ENCODE results near the gene FGF22.

The FGF22 gene

DNA sequence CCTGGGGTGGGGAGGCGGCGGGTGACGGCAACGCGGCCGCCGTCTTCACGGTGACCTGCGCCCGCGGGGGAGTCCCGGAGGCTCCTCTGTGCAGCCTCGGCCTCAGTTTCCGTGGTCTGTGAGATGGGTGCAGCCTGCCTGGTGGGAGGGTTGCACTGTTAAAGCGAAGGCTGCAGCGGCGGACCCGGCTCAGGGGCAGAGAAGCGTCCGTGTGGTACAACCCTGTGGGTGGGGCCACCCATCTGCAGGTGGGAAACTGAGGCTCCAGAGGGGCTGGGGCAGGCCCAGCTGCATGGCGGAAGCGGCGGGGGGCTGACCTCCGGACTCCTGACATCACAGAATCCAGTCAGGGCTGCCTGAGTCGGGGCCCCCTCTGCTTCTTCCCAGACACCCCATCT, 481 bp downstream of the FGF22 start:
- TF ChIP-seq, protein P1, sequence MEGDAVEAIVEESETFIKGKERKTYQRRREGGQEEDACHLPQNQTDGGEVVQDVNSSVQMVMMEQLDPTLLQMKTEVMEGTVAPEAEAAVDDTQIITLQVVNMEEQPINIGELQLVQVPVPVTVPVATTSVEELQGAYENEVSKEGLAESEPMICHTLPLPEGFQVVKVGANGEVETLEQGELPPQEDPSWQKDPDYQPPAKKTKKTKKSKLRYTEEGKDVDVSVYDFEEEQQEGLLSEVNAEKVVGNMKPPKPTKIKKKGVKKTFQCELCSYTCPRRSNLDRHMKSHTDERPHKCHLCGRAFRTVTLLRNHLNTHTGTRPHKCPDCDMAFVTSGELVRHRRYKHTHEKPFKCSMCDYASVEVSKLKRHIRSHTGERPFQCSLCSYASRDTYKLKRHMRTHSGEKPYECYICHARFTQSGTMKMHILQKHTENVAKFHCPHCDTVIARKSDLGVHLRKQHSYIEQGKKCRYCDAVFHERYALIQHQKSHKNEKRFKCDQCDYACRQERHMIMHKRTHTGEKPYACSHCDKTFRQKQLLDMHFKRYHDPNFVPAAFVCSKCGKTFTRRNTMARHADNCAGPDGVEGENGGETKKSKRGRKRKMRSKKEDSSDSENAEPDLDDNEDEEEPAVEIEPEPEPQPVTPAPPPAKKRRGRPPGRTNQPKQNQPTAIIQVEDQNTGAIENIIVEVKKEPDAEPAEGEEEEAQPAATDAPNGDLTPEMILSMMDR (IDR thresholded peaks at IDR 0.05; ENCODE audit: borderline replicate concordance, control extremely low read depth, extremely low read depth, insufficient read depth, missing control alignments): no peak
- in situ Hi-C loops (cut with MboI; ENCODE audit: low sequenced_read_pairs, unreplicated experiment): no loop called here
- DNase-seq (ENCODE audit: low spot score): no peak

DNA sequence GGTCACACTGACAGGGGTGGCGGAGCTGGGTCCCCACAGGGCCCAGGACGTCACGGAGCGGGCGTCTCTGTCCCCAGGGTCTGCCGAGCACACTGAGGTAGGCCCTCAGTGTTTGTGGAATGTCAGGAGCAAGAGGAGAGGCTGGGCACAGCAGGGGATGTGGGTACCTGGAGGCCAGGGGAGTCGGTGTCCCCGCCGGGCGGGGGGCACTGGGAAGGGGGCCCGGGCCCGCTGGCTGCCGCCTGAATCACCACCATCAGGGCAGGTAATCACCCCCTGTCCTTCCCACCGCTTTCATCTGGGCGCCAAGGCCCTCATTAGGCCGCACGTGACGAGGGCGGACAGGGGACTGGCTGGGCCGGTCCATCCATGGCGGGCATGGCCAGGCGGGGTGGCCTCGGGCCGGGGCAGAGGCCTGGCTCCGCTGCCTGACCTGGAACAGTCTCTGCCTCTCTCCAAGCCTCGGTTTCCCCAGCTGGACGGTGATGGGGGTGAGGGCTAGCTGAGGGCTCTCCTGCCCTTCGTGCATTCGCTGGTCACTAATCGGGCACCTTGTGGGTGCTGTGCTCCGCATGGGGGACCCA, 1.0 kb downstream of the FGF22 start:
- DNase-seq (ENCODE audit: low spot score): no peak
- TF ChIP-seq, protein P1 (IDR thresholded peaks at IDR 0.05; ENCODE audit: borderline replicate concordance, control extremely low read depth, extremely low read depth, insufficient read depth, missing control alignments): no peak
- in situ Hi-C loops (cut with MboI; ENCODE audit: low sequenced_read_pairs, unreplicated experiment): no loop called here

DNA sequence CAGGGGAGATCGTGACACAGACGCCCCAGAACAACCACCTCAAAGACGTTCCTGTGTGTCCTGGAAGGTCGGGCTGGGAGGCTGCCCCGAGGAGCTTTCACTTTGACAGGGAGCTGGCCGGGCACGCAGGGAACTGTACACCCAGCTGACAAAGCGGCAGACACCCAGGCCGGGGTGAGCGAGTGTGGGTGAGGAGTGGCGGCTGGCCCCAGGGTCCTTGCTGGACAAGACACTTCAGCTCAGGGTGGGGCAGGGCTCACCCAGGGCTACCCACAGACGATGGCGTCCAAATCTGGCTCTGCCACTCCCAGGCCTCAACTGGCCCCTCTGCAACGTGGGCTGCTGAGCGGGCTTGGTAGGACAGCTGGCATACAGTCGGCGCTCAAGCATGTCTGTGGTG, 2.0 kb downstream of the FGF22 start:
- DNase-seq (ENCODE audit: low spot score): no peak
- in situ Hi-C loops (cut with MboI; ENCODE audit: low sequenced_read_pairs, unreplicated experiment): no loop called here

DNA sequence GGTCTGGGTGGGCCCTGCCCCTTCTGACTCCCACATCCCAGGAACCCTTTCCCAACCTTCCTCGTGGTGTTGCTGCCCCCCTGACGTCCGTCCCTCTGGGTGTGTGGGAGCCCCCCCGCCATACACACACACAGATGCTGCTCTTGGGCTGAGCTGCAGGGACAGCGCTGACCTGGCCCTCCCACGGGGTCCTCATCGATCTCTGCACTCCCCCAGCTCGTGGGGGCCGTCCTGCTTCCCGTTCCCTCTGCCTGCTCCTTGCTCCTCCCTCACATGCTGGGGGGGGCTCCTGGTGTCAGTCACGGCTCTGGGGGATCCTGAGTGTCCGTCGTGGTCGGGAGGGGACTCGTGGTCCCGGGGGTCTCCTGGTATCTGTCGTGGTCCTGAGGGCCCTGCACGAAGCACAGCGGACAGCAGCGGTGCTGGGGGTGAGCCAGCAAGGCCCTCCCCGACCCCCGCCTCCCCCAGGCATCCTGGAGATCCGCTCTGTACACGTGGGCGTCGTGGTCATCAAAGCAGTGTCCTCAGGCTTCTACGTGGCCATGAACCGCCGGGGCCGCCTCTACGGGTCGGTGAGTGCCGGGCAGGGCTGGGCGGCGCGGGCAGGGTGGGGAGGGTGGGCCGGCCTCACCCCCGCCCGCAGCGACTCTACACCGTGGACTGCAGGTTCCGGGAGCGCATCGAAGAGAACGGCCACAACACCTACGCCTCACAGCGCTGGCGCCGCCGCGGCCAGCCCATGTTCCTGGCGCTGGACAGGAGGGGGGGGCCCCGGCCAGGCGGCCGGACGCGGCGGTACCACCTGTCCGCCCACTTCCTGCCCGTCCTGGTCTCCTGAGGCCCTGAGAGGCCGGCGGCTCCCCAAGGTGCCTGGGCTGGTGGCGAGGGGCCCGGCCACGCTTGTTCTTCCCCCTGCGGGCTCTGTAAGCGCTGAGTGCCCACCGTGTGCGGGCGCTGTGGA, 3.4 kb downstream of the FGF22 start:
- in situ Hi-C loops (cut with MboI; ENCODE audit: low sequenced_read_pairs, unreplicated experiment): no loop called here
- DNase-seq (ENCODE audit: low spot score): no peak
- TF ChIP-seq, protein P1 (IDR thresholded peaks at IDR 0.05; ENCODE audit: borderline replicate concordance, control extremely low read depth, extremely low read depth, insufficient read depth, missing control alignments): no peak

More for the DNA sequence above, 2.0 kb downstream of the FGF22 start:
- TF ChIP-seq, protein P1 (IDR thresholded peaks at IDR 0.05; ENCODE audit: borderline replicate concordance, control extremely low read depth, extremely low read depth, insufficient read depth, missing control alignments): no peak

DNA sequence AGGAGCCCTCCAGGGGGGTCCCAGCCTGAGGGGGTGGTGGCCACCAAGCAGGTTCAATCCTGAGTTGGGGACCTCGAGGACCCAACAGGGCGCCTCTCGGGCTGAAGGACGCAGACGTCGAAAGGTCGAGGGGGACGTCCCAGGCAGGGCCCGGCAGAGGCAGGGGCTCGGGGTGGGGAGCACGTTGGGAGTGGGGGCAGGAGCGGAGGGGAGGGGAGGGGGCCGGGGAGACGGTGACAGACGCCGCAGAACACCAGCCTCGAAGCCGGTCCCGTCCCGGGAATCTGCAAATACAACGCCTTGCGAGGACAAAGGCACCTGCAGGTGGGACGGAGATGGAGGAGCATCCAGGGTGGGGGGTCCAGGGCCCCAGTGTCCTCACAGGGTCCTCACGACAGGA, 4.1 kb downstream of the FGF22 start:
- in situ Hi-C loops (cut with MboI; ENCODE audit: low sequenced_read_pairs, unreplicated experiment): no loop called here
- no peak for DNase-seq (ENCODE audit: low spot score)
- TF ChIP-seq, protein P1 (IDR thresholded peaks at IDR 0.05; ENCODE audit: borderline replicate concordance, control extremely low read depth, extremely low read depth, insufficient read depth, missing control alignments): no peak

DNA sequence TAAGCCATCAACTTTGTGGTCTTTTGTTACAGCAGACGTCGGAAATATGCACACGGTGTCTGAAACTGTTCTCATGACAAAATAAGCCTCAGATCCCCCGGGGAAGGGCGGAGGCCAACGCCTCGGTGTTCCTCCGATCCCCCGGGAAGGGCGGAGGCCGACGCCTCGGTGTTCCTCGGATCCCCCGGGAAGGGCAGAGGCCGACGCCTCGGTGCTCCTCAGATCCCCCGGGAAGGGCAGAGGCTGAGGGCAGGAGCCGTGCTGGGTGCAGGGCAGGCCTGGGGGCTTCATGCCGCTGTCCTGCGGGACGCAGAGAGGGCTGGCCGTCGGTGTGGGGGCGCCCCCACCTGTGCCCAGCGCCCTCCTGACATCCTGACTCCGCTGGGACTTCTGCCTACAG, 4.7 kb downstream of the FGF22 start:
- DNase-seq (ENCODE audit: low spot score): no peak
- in situ Hi-C loops (cut with MboI; ENCODE audit: low sequenced_read_pairs, unreplicated experiment): no loop called here
- TF ChIP-seq, protein P1 (IDR thresholded peaks at IDR 0.05; ENCODE audit: borderline replicate concordance, control extremely low read depth, extremely low read depth, insufficient read depth, missing control alignments): no peak
